ENCODE measurements around the gene MCAT. TPM values are rescaled to one million over a fixed set of nuclear protein-coding genes. Genes with fewer than 3 reads are reported as not detected.

Gene MCAT, protein sequence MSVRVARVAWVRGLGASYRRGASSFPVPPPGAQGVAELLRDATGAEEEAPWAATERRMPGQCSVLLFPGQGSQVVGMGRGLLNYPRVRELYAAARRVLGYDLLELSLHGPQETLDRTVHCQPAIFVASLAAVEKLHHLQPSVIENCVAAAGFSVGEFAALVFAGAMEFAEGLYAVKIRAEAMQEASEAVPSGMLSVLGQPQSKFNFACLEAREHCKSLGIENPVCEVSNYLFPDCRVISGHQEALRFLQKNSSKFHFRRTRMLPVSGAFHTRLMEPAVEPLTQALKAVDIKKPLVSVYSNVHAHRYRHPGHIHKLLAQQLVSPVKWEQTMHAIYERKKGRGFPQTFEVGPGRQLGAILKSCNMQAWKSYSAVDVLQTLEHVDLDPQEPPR
- total RNA-seq (10 to 100 TPM in 1 of 2 donors, 1 to 10 TPM in 1; 9.8 to 10.0 TPM), polyA plus RNA-seq (10 to 100 TPM in 1 of 2 donors, 1 to 10 TPM in 1; 6.5 to 12.8 TPM)
- long read RNA-seq, donor 1, transcript MCAT-202 (3 exons, 1,134 nt) = major isoform, 15 of 25 reads
- long read RNA-seq, donor 1, partial matches to known transcripts = 0 of 25 reads
- long read RNA-seq, donor 1, other reads (novel, unspliced or antisense) = 6 of 25 reads
- long read RNA-seq, donor 2, transcript MCAT-201 (4 exons, 2,056 nt) = major isoform, 11 of 17 reads
- long read RNA-seq, donor 2, partial matches to known transcripts = 0 of 17 reads
- long read RNA-seq, donor 2, other reads (novel, unspliced or antisense) = 3 of 17 reads

DNA sequence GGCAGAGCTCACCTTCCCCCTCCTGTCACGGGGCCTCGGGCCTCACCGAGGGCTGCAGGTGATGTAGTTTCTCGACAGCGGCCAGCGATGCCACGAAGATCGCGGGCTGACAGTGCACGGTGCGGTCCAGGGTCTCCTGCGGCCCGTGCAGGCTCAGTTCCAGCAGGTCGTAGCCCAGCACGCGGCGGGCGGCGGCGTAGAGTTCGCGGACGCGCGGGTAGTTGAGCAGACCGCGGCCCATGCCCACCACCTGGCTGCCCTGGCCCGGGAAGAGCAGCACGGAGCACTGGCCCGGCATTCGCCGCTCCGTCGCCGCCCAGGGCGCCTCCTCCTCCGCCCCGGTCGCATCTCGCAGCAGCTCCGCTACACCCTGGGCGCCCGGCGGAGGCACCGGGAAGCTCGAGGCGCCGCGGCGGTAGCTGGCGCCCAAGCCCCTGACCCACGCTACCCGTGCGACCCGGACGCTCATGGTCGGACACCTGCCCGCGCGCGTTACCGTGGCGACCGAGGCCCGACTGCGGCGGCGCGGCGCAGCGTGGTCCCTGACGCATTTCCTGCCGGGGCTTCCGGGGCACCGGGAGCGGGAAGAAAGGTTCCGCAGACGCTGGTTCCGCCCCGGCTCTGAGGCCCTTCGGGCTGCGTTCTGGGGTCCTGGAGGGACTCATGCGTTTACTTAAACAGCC lies at the start of gene MCAT:
Gene MCAT, minus strand, starts transcription at position 519 of the 683 bp plus-strand sequence. Its CDS starts 50 bp downstream, at position 469.
- H3K4me1 ChIP-seq (ENCODE audit: control insufficient read depth in 1 of 2, insufficient read depth in 2 of 2, low read length in 2 of 2) = no peaks in the 10 kb centered on the region
- H3K36me3 ChIP-seq (ENCODE audit: control insufficient read depth in 1 of 2, insufficient read depth in 2 of 2, low read length in 1 of 2) = peaks cover 0 to 3% of the 10 kb centered on the region in 2 donors
- H3K9me3 ChIP-seq (ENCODE audit: control insufficient read depth, low read length) = no peaks in the 10 kb centered on the region
- peak within 1 kb of the TSS in 1 of 2 donors; percentile 14 for H3K27ac ChIP-seq (ENCODE audit: low read depth in 1 of 2, low read length in 2 of 2)
- ATAC-seq (ENCODE audit: low FRiP score) (peak; percentile 91), DNase-seq (peak; percentile 85 to 95)
- WGBS, 2 donors = 0% methylated on average over 56 to 83 of the region's 83 CpGs
- no peaks in the 10 kb centered on the region for H3K27me3 ChIP-seq (ENCODE audit: control insufficient read depth in 1 of 2, insufficient read depth in 2 of 2, low read length in 1 of 2)
- intact Hi-C loops (cut with DNase I) = loop anchor here in 1 of 2 donors (2.0 kb wide), 1 partner anchor 52 kb away; no protein-coding TSS in a partner anchor
- H3K4me3 ChIP-seq (ENCODE audit: low read length in 2 of 2) = peak within 1 kb of the TSS; percentile 52 to 56

DNA sequence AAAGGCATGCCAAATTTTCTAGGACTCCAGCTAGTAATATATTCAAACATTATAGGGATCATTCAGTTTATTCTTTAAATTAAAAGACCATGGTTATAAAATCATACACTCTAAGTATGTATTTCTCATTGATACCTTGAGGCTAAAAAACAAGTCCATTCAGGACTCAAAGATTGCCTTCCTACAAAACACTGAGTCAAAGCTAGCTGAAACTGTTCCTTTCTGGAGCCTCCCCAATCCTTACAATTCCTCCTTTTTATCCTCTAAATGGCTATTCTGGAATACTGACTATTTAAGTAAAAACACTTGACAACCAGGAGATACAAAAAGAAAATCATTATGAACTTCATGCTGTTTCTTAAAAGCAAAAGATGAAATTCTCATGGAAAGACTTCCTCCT lies 48.6 kb upstream of the MCAT start:
- Histone ChIP-seq H3K4me1 (ENCODE audit: control insufficient read depth in 1 of 2, insufficient read depth in 2 of 2, low read length in 2 of 2) (no peaks in the 10 kb centered on the region), H3K27me3 (ENCODE audit: control insufficient read depth in 1 of 2, insufficient read depth in 2 of 2, low read length in 1 of 2) (no peaks in the 10 kb centered on the region), H3K36me3 (ENCODE audit: control insufficient read depth in 1 of 2, insufficient read depth in 2 of 2, low read length in 1 of 2) (no peaks in the 10 kb centered on the region), H3K9me3 (ENCODE audit: control insufficient read depth, low read length) (no peaks in the 10 kb centered on the region), H3K4me3 (ENCODE audit: low read length in 2 of 2) (no peak overlapping the region), H3K27ac (ENCODE audit: low read depth in 1 of 2, low read length in 2 of 2) (no peak overlapping the region)
- no peak for ATAC-seq (ENCODE audit: low FRiP score)
- no peak for DNase-seq
- intact Hi-C loops (cut with DNase I) = no loop called here

DNA sequence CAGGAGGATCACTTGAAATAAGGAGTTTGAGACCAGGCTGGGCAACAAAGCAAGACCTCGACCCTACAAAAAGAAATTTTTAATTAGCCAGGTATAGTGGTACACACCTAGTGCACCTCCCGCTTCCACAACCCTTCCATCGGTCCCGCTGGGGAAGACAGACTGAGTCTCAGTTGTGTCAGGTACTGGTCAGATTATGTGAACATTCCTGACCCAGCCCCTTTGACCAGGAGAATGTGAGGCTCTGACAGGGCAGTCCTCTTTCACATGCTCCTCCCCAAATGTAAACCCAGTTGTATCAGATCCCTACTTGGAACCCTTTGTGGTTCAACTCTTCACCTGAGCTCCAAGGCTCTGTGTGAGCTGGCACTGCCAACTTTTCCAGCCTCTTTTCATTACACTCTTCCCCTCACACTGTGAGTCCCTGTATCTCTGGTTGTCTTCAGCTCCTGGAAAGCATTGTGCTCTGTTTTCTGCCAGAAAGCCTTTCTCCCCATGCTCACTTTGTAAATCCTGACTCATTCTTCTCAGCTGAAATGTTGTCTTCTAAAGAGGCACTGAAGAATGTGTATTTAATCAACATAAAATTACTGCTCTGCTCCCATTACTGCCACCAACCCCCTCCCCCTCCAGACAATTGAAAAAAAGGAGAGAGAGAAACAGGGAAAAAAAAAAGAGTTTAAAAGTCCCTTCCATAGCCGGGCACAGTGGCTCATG lies 45.8 kb upstream of the MCAT start:
- WGBS, 2 donors = 87 to 91% methylated on average over 5 of the region's 5 CpGs
- Histone ChIP-seq H3K4me3 (ENCODE audit: low read length in 2 of 2) (no peak overlapping the region), H3K27ac (ENCODE audit: low read depth in 1 of 2, low read length in 2 of 2) (no peak overlapping the region), H3K4me1 (ENCODE audit: control insufficient read depth in 1 of 2, insufficient read depth in 2 of 2, low read length in 2 of 2) (no peaks in the 10 kb centered on the region), H3K36me3 (ENCODE audit: control insufficient read depth in 1 of 2, insufficient read depth in 2 of 2, low read length in 1 of 2) (no peaks in the 10 kb centered on the region), H3K27me3 (ENCODE audit: control insufficient read depth in 1 of 2, insufficient read depth in 2 of 2, low read length in 1 of 2) (no peaks in the 10 kb centered on the region), H3K9me3 (ENCODE audit: control insufficient read depth, low read length) (no peaks in the 10 kb centered on the region)
- ATAC-seq (ENCODE audit: low FRiP score) = no peak
- intact Hi-C loops (cut with DNase I) = no loop called here
- no peak for DNase-seq

DNA sequence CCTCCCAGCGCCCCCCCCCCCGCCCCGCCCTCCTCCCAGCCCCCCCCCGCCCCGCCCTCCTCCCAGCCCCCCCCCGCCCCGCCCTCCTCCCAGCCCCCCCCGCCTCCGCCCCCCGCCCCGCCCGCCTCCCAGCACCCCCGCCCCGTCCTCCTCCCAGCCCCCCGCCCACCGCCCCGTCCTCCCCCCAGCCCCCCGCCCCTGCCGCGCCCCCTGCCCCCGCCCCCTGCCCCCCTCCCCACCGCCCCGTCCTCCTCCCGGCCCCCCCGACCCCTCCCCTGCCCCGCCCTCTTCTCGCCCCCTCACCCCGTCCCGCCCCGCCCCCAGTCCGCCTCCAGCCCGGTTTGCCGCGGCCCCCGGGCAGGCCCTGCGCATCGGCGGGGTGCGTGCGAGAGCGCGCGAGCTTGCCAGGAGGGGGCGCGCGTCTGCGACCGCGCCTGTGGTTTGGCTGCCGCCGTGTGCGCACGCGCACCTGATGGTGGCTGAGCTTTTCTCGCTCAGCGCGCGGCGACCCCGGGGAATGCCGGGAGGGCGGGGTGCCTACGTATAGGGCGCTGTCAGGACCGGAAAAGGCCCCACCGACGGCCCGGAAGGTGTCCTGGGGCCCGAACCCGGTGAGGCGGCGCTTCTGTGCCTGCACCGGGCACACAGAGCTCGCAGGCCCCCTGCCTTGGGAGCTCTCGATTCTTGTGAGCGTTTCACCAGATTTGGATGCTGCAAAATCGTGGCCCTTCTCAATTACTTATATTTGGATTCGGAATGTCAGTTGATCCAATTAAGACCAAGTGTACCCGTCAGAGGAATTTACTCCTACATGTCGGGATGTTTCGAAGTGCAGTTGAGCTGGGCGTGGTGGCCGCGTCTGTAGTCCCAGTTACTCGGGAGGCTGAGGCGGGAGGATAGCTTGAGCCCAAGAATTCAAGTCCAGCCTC lies 44.2 kb upstream of the MCAT start:
- Histone ChIP-seq H3K4me3 (ENCODE audit: low read length in 2 of 2) (peak overlapping the region in 1 of 2 donors; percentile 86), H3K4me1 (ENCODE audit: control insufficient read depth in 1 of 2, insufficient read depth in 2 of 2, low read length in 2 of 2) (no peaks in the 10 kb centered on the region), H3K9me3 (ENCODE audit: control insufficient read depth, low read length) (no peaks in the 10 kb centered on the region), H3K27me3 (ENCODE audit: control insufficient read depth in 1 of 2, insufficient read depth in 2 of 2, low read length in 1 of 2) (no peaks in the 10 kb centered on the region), H3K36me3 (ENCODE audit: control insufficient read depth in 1 of 2, insufficient read depth in 2 of 2, low read length in 1 of 2) (no peaks in the 10 kb centered on the region), H3K27ac (ENCODE audit: low read depth in 1 of 2, low read length in 2 of 2) (peak overlapping the region; percentile 38 to 96)
- ATAC-seq (ENCODE audit: low FRiP score) (peak; percentile 95), DNase-seq (peak; percentile 97 to 99)
- 5 to 8% methylated on average over 45 to 60 of the region's 86 CpGs for WGBS, 2 donors
- intact Hi-C loops (cut with DNase I) = loop anchor here in 1 of 2 donors (2.0 kb wide), 1 partner anchor 35 kb away; no protein-coding TSS in a partner anchor

DNA sequence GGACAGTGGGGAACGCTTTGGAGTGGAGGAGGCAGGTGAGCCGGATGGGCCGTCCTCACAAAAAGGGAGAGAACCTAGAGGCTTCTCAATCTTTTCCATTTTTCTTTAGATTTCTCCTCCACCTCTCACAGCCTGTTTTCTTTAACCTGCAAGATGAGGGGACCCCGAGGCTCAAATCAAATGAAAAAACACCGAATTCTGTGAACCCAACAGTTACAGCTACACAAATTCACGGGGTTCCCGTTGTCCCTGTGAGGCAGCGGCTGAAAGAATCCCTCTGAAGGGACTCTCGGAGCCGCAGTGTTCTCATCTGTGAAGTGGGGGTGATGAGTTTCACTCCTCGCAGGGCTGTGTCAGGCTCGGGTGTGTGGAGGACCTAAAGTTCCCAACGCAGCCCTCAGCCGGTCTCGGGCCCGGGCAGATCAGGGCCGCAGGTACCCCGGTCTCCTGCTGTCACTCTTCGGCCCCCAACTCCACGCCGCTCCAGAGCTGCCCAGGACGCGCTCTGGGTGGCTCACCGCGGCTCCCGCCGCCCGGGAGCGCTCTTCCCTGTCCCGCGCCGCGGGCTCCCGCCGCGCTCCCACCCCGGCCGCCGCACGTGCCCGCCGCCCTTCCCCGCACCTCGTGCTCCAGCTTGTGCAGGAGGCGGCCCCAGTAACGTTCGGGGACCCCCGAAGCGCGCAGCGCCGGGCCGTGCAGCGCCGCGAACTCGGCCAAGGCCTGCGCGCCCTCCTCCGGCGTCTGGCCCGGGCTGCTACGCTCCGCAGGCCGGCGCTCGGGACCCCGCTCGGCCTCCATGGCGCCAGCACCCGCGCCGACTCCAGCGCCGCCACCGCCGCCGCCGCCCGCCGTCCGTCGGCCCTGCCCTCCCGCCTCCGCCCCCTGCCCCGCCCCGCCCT lies 43.3 kb upstream of the MCAT start, which contains the start of gene TTLL12:
Gene TTLL12, minus strand, starts transcription at position 863 of the 899 bp plus-strand sequence. Its CDS starts 65 bp downstream, at position 798.
- Histone ChIP-seq H3K9me3 (ENCODE audit: control insufficient read depth, low read length) (no peaks in the 10 kb centered on the region), H3K27ac (ENCODE audit: low read depth in 1 of 2, low read length in 2 of 2) (peak within 1 kb of the TSS; percentile 38 to 96), H3K27me3 (ENCODE audit: control insufficient read depth in 1 of 2, insufficient read depth in 2 of 2, low read length in 1 of 2) (no peaks in the 10 kb centered on the region), H3K4me3 (ENCODE audit: low read length in 2 of 2) (peak within 1 kb of the TSS; percentile 66 to 86), H3K36me3 (ENCODE audit: control insufficient read depth in 1 of 2, insufficient read depth in 2 of 2, low read length in 1 of 2) (no peaks in the 10 kb centered on the region), H3K4me1 (ENCODE audit: control insufficient read depth in 1 of 2, insufficient read depth in 2 of 2, low read length in 2 of 2) (no peaks in the 10 kb centered on the region)
- intact Hi-C loops (cut with DNase I) = loop anchor here in 1 of 2 donors (2.0 kb wide), 1 partner anchor 34 kb away; no protein-coding TSS in a partner anchor
- whole genome bisulfite sequencing, 2 donors = 0% methylated on average over 56 to 87 of the region's 87 CpGs
- DNase-seq (peak in 1 of 2 donors; percentile 73), ATAC-seq (ENCODE audit: low FRiP score) (peak; percentile 30)

DNA sequence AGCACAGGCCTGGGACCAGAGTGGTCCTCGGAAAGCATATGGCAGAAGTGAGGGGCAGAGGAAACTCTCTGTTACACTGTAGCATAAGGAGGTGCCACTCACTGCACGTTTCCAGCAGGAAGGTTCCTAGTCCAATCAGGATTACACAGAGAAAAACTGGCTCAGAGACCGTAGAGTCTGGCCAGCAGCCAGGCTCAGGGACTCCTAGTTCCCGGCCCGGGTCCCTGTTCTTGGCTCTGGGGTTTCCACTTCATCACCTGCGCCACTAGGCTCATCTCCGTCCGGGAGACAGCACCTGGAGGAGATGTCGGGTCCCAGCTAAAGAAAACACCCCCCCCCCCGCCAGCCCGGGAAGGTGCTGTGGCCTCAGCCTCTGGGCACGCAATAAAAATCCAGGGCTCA lies 42.7 kb upstream of the MCAT start:
- Histone ChIP-seq H3K27ac (ENCODE audit: low read depth in 1 of 2, low read length in 2 of 2) (no peak overlapping the region), H3K9me3 (ENCODE audit: control insufficient read depth, low read length) (no peaks in the 10 kb centered on the region), H3K4me1 (ENCODE audit: control insufficient read depth in 1 of 2, insufficient read depth in 2 of 2, low read length in 2 of 2) (no peaks in the 10 kb centered on the region), H3K4me3 (ENCODE audit: low read length in 2 of 2) (peak overlapping the region; percentile 51 to 66), H3K27me3 (ENCODE audit: control insufficient read depth in 1 of 2, insufficient read depth in 2 of 2, low read length in 1 of 2) (no peaks in the 10 kb centered on the region), H3K36me3 (ENCODE audit: control insufficient read depth in 1 of 2, insufficient read depth in 2 of 2, low read length in 1 of 2) (no peaks in the 10 kb centered on the region)
- peak; percentile 35 for ATAC-seq (ENCODE audit: low FRiP score)
- 4 to 6% methylated on average over 12 of the region's 12 CpGs for WGBS, 2 donors
- intact Hi-C loops (cut with DNase I) = loop anchor here in 1 of 2 donors (2.0 kb wide), 1 partner anchor 33 kb away; no protein-coding TSS in a partner anchor
- DNase-seq = peak in 1 of 2 donors; percentile 64

Data from aorta (tissue), 5 donors.